Measurements from ENCODE around the gene UBA52. TPM values are rescaled to one million over a fixed set of nuclear protein-coding genes. Genes with fewer than 3 reads are reported as not detected.

UBA52 gene
- total and polyA plus RNA-seq, 2 of the 13 experiments (the other 11 are each of a cell fraction or from before 2014, with no cell fraction given): 959 to 1,782 TPM

GRCh38 chr19:18571564-18572344, at the start of gene UBA52 (continued):
- TF ChIP-seq, protein P1, sequence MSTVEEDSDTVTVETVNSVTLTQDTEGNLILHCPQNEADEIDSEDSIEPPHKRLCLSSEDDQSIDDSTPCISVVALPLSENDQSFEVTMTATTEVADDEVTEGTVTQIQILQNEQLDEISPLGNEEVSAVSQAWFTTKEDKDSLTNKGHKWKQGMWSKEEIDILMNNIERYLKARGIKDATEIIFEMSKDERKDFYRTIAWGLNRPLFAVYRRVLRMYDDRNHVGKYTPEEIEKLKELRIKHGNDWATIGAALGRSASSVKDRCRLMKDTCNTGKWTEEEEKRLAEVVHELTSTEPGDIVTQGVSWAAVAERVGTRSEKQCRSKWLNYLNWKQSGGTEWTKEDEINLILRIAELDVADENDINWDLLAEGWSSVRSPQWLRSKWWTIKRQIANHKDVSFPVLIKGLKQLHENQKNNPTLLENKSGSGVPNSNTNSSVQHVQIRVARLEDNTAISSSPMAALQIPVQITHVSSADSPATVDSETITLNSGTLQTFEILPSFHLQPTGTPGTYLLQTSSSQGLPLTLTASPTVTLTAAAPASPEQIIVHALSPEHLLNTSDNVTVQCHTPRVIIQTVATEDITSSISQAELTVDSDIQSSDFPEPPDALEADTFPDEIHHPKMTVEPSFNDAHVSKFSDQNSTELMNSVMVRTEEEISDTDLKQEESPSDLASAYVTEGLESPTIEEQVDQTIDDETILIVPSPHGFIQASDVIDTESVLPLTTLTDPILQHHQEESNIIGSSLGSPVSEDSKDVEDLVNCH (CRISPR knock-in tag; IDR thresholded peaks at IDR 0.05): no peak
- peak; percentile 100 for TF ChIP-seq SAP130 (CRISPR knock-in tag; IDR thresholded peaks at IDR 0.05; ENCODE audit: low read depth)
- TF ChIP-seq ARID2 (CRISPR knock-in tag; IDR thresholded peaks at IDR 0.05; ENCODE audit: borderline replicate concordance): no peak
- TF ChIP-seq ONECUT2 (CRISPR knock-in tag; IDR thresholded peaks at IDR 0.05): no peak
- TF ChIP-seq ZNF317 (CRISPR knock-in tag; IDR thresholded peaks at IDR 0.05): no peak
- peak; percentile 95 for TF ChIP-seq TFDP1 (CRISPR knock-in tag; IDR thresholded peaks at IDR 0.05; ENCODE audit: borderline replicate concordance)
- peak; percentile 70; the same call in 1 of the 2 replicates for TF ChIP-seq MTF2 (CRISPR knock-in tag; IDR thresholded peaks at IDR 0.05; ENCODE audit: borderline replicate concordance)
- TF ChIP-seq KMT2A (CRISPR knock-in tag; IDR thresholded peaks at IDR 0.05): peak; percentile 93
- no peak for TF ChIP-seq ZNF282 (IDR thresholded peaks at IDR 0.05; ENCODE audit: partially characterized antibody)
- TF ChIP-seq ZSCAN25 (CRISPR knock-in tag; IDR thresholded peaks at IDR 0.05): peak; percentile 87
- peak; percentile 98 for TF ChIP-seq ZGPAT (CRISPR knock-in tag; IDR thresholded peaks at IDR 0.05)
- TF ChIP-seq HDAC1 (CRISPR knock-in tag; IDR thresholded peaks at IDR 0.05): peak; percentile 100
- TF ChIP-seq ZNF414 (CRISPR knock-in tag; IDR thresholded peaks at IDR 0.05): peak; percentile 46; the same call in 1 of the 2 replicates
- TF ChIP-seq RBAK (CRISPR knock-in tag; IDR thresholded peaks at IDR 0.05): no peak
- no peak for TF ChIP-seq CHD4 (IDR thresholded peaks at IDR 0.05; ENCODE audit: borderline replicate concordance, low read length)
- TF ChIP-seq POLR2AphosphoS5 (IDR thresholded peaks at IDR 0.05; ENCODE audit: low read depth, low read length): peak; percentile 93
- peak; percentile 48 for TF ChIP-seq CTCF (CRISPR knock-in tag; IDR thresholded peaks at IDR 0.05)
- TF ChIP-seq ZNF709 (CRISPR knock-in tag; IDR thresholded peaks at IDR 0.05): peak; percentile 68
- TF ChIP-seq HOXA3 (CRISPR knock-in tag; IDR thresholded peaks at IDR 0.05): peak; percentile 100
- no peak for TF ChIP-seq ZNF577 (CRISPR knock-in tag; IDR thresholded peaks at IDR 0.05; ENCODE audit: borderline replicate concordance, low read depth)
- TF ChIP-seq BORCS8-MEF2B (CRISPR knock-in tag; IDR thresholded peaks at IDR 0.05): peak; percentile 80; the same call in 1 of the 2 replicates
- TF ChIP-seq ZNF333 (CRISPR knock-in tag; IDR thresholded peaks at IDR 0.05; ENCODE audit: borderline replicate concordance): peak; percentile 86; the same call in 1 of the 2 replicates
- TF ChIP-seq ZZZ3 (CRISPR knock-in tag; IDR thresholded peaks at IDR 0.05; ENCODE audit: borderline replicate concordance): peak; percentile 90
